SK-N-SH (cell line): ENCODE results near the gene NKX6-2.

Experiments
- EZH2phosphoT487 ChIP-seq: fragments of 200-600 bp; sonication (generic); IDR thresholded peaks from 2 replicates; pipeline ENCODE4 v1.6.1; 2017; ENCODE audit warnings: low read depth, mixed run types, mild to moderate bottlenecking, antibody characterized with exemption, moderate library complexity, borderline replicate concordance
- SMC3 ChIP-seq: IDR thresholded peaks from 2 replicates; pipeline ENCODE4 v1.6.1; 2012; ENCODE audit warnings: low read depth, low read length, improper control_type of control experiment

- TF ChIP-seq EZH2phosphoT487 (no peak), SMC3 (no peak)
Observed at GRCh38 chr10:132762267-132762666, 23.7 kb downstream of the NKX6-2 start.
